HG03280 (cell line): ENCODE measurements around the gene DHCR7.

Experiments used
- ATAC-seq: cut with Tn5 transposase; IDR thresholded peaks from one replicate; pipeline ENCODE4 v1.9.1; 2021; ENCODE audit warnings: mild to moderate bottlenecking, moderate library complexity; ENCODE audit not compliant: unreplicated experiment

DHCR7 gene

DNA sequence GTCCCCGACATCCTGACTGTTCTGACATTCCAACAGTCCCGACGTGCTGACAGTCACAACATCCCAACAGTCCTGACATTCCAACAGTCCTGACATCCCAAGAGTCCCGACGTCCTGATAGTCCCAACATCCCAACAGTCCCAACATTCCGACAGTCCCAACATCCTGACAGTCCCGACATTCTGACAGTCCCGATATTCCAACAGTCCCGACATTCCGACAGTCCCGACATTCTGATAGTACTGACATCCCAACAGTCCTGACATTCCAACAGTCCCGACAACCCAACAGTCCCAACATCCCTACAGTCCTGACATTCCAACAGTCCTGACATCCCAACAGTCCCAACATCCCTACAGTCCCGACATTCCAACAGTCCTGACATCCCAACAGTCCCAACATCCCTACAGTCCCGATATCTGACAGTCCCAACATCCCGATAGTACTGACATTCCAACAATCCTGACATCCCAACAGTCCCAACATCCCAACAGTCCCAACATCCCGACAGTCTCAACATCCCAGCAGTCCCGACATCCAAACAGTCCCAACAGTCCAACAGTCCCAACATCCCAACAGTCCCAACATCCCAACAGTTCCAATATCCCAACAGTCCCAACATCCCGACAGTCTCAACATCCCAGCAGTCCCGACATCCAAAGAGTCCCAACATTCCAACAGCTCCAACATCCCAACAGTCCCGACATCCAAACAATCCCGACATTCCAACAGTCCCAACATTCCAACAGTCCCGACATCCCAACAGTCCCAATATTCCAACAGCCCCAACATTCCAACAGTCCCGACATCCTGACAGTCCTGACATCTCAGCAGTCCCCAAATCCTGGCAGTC is 60.2 kb downstream of the DHCR7 start:
- no peak for ATAC-seq

DNA sequence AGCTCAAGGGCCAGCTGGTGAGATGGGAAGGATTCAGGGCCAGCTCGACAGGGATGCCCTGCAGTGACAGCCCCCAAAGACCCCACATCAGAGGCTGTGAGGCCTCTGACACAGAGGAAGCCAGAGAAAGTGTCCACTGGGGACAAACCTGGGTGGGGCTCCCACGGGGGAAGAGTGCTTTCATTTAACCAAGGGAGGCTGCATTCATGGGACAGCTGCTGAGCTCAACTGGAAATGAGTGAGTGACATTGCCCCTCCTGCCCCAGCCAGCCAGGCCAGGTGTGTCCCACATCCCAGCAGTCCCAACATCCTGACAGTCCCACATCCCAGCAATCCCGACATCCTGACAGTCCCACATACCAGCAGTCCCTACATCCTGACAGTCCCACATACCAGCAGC is 61.0 kb downstream of the DHCR7 start:
- no peak for ATAC-seq

DNA sequence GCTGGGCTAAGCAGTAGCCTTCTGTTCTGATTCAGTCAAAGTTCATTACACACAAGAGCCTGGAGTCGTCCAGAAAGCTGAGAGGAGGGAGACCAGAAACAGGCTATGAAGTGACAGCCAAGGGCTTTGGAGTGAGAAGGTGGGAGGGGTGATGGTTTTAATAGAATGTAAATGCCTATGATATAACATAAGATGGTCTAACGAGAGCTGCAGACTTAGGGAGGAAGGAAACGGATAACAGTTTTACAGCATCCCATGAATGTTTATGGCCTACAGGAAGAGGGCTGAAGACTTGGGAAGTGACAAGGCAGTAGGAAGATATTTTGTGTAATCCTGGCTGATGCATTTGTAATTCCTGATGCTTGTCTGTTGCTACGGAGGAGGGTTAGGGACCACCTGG is 62.0 kb downstream of the DHCR7 start:
- no peak for ATAC-seq

DNA sequence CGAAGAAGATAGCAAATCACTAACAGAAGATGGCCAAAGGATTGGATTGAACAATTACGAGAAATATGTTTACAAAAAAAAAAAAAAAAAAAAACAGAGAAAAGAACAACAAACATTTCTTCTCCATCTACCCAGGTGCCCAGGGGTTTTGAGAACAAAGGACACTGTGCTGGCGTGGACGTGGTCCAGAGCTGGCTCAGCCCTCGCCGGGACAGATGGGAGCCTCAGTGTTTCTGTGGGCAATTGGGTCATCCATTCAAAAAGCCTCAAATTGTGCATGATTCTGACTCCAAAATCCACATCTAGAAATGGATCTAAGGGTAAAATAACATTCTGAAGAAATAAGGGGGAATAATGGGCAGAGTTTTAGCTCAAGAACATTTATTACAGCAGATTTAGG is 63.1 kb downstream of the DHCR7 start:
- no peak for ATAC-seq

- no peak for ATAC-seq
Observed at GRCh38 chr11:71384561-71384960, 63.6 kb downstream of the DHCR7 start.
